GM19397 (cell line): ENCODE data around the gene TNFSF13B.
"Not testable (repeated sequence)": the region's sequence is repeated elsewhere in the genome, so short reads cannot be mapped to it uniquely, and the experiment has no call there.

Experiments used
- ATAC-seq: cut with Tn5 transposase; IDR thresholded peaks from one replicate; pipeline ENCODE4 v1.9.1; 2021; ENCODE audit warnings: mild to moderate bottlenecking, moderate library complexity; ENCODE audit not compliant: unreplicated experiment

Gene TNFSF13B

DNA sequence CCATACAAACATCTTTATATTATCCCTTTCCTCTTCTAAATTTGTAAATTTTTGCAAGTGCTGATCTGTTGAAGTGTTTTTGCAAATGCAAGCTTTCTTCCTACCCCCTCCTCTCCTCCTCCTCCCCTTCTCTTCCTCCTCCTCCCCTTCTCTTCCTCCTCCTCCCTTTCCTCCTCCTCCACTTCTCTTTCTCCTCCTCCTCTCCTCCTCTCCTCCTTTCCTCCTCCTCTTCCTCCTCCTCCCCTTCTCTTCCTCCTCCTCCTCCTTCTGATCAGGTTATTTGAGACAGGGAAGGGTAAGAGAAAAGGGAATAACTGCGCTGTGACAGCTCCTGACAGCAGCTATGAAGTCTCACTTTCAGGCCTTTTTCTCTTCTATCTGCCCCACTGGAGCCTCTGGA lies 8.9 kb downstream of the TNFSF13B start:
- no peak for ATAC-seq

DNA sequence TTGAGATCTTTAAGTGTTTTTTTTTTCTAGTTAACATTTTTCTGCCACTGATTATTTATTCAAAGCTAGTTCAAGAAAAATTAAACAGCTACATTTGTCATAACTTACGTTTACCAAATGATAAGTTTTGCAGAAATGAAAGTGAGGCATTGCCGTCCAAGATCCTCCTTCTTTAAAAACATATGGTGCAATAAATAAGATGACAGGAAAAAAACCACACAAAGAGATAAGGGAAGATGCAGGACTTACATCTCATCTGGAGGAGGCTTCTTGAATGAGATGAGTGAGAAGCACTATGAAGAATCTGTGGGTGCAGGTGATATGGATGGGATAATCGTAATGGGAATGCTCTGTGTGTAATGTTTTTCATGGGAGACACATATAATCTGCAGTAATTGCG lies 12.4 kb downstream of the TNFSF13B start:
- no peak for ATAC-seq

DNA sequence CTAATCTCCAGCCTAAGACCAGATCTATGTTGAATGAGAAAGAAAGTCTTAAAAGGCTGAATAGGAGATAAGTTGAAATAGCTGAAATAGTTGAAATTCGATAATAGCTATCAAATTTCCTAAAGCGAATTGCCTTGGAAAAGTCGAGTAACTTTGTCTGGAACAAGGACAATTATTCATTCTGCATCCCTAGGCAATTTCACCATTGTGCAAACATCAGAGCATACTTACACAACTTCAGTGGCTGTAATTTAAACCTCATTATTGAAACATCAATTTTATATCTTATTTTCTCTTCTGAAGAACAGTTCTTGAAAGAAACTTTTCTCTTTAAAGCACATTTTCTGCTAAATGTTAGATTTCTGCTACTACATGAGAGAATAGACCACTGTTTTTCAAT lies 13.6 kb downstream of the TNFSF13B start:
- ATAC-seq: no peak

DNA sequence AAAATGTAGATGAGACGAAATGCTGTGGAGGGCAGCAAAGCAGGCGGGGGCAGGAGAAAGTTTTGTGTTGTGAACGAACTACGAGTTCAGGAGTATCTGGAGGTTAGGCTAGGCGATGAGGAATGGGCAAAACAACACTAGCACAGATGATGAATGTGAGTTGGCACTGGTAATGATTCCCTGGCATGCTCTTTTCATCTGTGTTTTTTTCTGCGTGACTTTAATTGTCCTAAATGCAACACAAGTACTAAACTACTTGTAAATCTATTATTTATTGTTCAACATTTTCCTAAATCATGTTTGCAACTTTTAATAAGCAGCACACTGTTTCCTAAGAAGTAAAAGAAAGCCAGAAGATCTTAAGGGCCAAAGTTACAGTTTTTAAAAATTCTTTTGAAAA lies 19.2 kb downstream of the TNFSF13B start:
- no peak for ATAC-seq

DNA sequence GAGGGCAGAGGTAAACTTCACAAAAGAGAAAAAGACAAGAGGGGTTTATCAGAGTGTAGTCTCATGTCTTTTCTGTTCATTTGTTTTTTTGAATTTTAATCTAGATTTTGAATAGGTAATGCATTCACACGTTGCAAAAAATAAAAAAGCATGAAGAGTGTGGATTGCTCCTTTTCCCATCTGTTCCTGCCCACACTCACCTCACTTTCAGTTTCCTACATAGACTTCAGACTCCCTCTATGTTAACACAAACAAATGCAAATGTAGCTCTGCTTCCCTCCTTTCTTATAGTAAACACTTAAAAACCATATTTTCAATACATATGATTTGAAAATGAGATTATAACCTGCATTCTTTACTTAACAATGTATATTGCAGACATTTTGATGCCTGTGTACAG lies 20.3 kb downstream of the TNFSF13B start:
- ATAC-seq: no peak

DNA sequence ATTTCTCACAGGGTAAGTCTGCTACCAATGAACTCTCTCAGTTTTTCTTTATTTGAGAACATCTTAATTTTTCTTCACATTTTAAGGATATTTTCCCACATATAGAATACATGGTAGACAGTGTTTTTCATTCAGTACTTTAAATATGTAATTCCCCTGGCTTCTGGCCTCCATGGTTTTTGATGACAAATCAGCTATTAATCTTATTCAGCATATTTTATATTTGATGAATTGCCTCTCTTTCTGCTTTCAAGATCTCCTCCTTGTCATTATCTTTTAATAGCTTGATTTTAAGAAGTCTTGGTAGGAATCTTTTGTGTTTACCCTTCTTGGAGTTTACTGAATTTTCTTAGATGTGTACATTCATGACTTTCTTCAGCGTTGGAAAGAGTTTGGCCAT lies 27.6 kb downstream of the TNFSF13B start:
- no peak for ATAC-seq

DNA sequence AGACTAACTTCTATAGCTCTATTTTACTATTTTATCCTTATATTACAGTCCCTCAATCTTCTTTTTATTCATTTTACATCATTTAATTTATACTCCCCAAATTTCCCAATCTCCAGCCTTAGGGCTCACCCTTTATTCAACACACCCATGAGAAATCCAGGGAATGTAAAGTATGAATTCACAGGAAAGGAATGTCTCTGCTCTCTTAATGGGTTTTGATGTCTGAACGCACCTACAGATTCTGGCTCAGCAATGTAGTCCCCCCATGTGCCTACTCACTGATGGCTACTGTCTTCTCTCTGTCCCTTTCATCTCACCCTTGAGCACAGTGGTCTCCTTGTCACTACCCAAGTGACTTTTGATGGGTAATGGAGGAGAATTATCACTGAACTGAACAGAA lies 32.8 kb downstream of the TNFSF13B start:
- no peak for ATAC-seq

DNA sequence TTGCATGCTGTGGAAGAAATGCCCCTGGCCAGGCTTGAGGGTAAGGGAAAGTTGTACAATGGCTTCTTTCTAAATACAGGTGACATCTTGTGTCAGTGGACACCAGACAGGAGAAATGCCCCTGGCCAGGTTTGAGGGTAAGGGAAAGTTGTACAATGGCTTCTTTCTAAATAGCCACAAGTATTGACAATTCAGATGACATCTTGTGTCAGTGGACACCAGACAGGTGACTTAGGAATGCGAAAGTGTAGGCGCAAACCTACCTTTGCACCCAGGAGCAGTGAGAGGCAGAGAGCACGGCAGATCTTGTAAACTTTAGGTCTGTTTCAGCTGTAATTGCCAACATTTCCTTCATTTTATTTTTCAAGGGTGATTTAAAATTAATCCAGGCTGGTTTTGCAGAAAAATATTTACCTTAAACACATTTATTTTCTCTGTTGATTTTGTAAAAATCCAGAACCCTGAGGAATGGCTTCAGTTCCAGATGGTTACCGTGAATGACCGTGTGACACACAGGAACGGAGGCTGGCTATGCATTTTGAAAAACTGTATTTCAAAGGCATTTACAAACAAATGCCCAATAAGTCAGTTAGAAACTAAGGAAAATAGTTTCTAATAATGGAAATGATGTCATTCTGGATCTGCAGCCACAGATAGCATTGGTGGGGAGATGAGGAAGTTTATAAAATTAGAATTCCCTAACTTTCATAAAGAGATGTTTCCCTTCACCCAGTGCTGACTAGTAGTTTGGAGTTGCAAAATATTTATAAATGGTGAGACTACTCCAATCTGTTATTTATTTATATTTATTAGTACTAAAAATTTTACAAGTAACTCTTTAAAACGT lies 34.9 kb downstream of the TNFSF13B start:
- ATAC-seq: no peak

DNA sequence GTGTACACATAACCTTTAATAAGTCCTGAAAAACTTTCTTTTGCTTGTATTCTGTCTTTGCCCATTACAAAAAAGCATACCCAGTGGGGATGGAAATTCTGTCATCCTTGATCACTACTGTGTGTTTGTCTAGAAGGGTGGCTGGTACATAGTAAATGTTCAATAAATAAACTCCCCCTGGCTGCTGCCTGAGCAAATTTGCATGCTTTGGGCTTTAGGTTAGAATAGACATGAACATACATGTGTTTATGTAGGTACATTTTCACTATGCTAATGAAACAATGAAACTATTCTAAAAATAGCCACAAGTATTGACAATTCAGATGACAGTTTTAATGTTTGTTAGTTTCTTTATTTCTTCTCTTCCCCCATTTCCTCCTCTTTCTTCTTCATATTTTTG lies 36.1 kb downstream of the TNFSF13B start:
- peak; percentile 51 for ATAC-seq

DNA sequence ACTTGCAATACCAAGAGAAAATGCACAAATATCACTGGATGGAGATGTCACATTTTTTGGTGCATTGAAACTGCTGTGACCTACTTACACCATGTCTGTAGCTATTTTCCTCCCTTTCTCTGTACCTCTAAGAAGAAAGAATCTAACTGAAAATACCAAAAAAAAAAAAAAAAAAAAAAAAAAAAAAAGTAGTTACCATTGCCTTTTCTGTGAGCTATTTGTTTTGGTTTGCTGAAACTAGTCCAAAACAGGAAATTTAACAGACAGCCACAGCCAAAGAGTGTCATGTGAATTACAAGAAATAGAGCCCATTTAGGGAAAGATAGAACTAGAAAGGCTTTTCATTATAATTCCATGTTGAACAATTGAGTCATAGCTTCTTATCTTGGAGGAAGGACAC lies 37.3 kb downstream of the TNFSF13B start:
- ATAC-seq: no peak

DNA sequence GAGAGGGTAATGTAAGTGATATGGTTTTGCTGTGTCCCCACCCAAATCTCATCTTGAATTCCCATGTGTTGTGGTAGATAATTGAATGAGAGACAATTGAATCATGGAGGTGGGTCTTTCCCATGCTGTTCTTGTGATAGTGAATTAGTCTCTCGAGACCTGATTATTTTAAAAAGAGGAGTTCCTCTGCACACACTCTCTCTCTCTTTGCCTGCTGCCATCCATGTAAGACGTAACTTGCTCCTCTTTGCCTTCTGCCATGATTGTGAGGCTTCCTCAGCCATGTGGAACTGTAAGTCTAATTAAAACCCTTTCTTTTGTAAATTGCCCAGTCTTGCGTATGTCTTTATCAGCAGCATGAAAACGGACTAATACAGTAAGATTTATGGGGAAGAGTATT lies 42.1 kb downstream of the TNFSF13B start:
- not testable (repeated sequence) for ATAC-seq

DNA sequence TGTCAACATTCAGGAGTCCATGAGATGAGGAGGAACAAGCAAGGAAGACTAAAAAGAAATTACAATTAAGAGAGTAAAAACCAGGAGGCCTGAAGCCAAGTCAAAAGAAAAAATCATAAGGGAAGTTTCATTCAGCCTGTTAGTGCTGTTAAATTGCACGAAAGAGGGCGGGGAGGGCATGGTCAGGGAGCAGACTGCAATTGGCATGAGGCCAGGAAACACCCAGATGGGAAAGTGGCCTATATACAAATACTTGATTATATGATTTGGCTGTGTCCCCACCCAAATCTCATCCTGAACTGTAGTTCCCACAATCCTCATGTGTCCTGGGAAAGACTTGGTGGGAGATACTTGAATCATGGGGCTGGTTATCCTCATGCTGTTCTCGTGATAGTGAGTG lies 43.9 kb downstream of the TNFSF13B start:
- no peak for ATAC-seq

DNA sequence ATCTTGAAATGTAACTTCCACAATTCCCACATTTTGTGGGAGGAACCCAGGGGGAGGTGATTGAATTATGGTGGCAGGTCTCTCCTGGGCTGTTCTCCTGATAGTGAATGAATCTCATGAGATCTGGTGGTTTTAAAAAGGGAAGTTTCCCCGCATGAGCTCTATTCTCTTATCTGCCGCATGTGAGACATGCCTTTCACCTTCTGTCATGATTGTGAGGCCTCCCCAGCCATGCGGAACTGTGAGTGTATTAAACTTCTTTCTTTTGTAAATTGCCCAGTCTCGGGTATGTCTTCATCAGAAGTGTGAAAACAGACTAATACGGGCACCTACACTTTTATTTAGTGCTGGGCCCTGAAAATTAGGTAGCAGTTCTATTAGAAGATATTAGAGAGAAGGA lies 45.8 kb downstream of the TNFSF13B start:
- peak; percentile 64 for ATAC-seq

DNA sequence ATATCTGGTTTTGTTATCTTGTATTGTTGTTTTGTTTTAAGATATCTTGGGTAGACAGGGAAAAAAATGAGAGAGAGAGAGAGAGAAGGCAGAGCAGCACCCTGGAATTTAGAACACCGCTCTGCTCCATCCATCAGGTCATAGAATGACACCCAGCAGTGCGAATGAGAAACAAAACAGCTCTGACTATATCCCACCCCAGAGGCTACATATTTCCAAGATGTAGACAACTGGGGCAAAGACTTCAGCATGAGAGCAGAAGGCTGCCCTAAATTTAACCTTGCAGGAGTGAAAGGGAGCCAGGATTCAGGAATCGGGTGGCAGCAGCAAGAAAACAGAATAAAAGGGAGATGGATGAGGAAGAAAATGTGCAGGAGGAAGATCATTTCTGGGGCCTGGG lies 46.5 kb downstream of the TNFSF13B start:
- ATAC-seq: no peak

DNA sequence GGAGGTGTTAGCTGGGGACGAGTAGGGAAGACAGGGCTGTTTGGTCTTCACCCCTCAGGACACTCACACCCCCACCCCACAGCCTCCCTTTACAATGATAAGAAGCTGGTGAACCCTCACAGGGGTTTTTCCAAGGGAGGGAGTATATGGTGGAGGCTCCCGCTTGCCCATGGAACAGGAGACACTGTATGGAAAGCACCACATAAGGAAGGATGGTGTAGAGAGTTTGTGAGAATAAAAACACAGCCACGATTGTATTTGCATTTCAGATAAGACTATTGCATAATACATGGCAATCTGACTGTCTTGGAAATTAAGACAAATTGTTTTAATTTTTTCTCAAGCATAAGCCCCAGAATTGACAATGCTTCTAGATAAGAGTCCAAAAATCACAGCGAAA lies 46.9 kb downstream of the TNFSF13B start:
- ATAC-seq: no peak

DNA sequence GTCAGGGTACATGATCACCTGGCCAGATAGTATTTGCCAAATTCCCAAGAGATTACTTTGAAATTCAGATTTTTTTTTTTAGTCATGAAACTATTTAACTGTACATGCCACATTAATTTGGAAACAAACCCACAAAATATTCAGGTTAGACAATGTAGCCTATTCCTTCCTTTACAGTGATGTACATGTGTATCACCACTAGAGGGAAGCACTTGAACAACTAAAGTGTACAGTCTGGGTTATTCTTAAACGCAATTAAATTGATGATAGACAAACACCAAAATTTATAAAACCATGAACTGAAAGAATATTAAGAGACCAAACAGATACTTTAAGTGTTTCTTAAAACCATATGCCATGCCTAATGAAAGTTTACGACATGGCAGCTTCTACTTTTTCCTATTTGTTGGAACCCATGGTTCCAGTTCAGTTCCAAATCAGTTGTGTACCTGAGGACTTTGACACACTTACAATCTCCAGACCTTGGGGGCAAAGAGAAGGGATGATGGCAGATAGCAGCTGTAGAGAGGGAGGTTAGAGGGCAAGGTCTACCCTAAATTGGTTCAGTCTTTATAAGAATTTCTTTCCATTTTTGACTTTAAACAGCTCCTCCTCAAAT lies 52.8 kb downstream of the TNFSF13B start:
- ATAC-seq: peak; percentile 71

DNA sequence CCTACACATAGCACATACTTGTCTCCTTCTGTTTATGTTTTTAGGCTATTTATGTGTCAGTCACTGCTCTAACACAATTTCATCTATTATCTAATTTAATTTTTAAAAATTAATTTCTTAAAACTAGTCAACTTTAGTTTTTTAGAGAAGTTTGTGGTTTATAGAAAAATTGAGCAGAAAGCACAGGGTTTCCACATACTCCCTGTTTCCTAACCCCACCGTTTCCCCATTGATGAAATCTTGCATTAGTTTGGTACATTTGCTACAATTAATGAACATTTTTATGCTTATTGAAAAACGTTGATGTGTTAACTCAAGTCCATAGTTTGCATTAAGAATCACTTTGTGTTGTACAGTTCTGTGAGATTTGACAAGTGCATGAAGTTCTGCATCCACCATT lies 53.5 kb downstream of the TNFSF13B start:
- no peak for ATAC-seq

DNA sequence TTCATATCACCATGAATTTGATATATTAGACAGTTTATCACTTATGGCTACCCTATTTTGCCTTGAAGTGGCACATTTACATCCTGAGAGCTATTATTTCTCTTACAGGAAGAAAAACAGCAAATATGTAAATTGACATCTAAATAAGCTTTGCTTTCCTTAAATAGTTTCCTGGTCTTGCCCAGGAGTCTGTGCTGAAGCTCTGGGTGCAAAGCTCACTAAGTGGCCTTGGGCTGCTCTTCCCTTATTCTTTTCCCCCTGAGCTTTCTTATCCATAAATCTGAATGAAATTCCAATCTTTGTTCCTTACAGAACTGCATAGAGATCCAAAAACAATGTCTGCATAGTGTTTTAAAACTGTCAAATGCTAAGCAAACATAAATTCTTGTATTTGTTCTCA lies 56.3 kb downstream of the TNFSF13B start:
- ATAC-seq: no peak

DNA sequence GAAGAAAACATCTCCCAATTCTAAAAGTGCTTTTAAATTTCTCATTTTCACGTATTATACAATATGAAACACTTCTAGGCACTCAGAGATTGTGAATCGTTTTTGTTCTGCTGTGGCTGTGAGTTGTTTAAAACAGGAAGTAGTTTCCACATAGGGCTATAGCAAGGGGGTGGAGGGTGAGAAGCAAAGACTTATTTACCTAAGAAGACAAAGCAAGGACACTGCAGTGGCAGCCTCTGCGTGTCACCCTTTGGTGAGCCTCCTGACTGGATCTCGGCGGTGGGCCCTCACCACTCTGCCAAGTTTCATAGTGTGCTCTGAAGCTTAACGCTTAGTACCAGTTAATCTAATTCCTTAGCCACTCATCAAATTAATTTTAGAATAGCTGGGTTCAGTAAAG lies 56.8 kb downstream of the TNFSF13B start:
- peak; percentile 72 for ATAC-seq

DNA sequence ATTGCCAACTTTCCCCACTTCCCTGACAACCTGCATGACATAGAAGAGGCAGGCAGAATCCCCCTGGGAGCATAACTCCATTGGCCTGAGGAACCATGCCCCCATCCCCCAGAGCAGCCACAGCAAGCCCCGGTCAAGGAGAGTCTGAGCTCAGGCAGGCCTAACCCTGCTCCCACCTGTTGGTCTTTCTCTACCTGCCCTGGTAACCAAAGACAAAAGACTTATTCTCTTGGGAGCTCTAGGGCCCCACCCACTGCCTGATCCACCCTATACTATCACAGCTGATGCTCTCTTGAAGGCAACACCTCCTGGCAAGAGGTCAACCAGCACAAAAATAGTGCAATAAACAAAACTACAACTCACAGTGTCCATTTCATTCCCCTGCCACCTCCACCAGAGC lies 59.3 kb downstream of the TNFSF13B start:
- ATAC-seq: no peak

DNA sequence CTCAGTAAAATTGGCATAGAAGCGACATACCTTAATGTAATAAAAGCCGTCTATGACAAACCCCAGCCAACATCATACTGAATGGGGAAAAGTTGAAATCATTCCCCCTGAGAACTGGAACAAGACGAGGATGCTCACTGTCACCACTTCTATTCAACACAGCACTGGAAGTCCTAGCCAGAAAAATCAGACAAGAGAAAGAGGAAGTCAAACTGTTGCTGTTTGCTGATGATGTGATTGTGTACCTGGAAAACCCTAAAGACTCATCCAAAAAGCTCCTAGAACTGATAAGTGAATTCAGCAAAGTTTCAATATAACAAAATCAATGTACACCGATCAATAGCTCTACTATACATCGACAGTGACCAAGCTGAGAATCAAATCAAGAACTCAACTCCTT lies 63.3 kb downstream of the TNFSF13B start:
- ATAC-seq: no peak

DNA sequence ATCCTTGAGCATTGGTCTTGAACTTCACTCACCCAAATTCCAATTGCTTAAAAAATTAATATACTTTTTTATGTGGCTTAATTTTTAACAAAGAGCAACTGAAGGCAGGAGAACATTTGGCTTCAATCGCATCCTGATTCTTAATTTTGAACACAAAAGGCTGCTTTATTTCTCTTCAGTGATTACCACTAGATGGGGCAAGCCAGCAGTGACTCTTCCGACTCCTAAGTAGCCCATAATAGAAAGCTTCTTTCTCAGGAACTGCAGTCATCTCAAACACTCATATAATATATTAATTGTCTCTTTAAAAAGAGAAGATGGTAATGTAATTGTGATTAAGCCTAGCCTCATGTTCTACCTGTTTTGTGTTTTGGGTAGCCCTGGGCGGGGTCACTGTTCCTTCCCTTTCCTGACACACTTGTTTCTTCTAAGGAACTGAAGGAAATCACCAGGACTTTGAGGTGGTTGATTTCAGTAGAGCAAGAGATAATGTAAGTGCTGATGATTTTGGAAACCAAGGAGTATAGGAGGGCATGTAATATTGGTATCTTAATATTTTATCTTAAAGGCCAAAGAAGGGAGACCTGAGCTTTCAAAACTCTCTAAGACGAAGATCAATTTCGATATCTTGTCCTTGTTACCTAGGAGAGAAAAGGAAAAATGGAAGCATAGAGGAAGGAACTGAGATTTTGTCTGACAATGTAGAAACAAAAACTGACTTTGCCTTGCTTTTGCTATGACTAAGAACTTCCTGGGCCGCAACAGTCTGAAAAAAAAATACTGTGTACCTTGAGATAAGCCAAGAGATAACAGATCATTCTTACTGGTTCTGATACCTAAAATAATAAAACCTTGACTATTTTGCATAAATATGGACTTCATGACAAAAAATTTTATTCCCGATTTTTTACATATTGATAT lies 73.1 kb downstream of the TNFSF13B start:
- no peak for ATAC-seq
